A549 (cell line): ENCODE measurements around the gene SCRN2. TPM values are rescaled to one million over a fixed set of nuclear protein-coding genes. Genes with fewer than 3 reads are reported as not detected.
A peak's percentile ranks its signal among the peaks of the same experiment; 100 is the strongest.

Experiments
- ATAC-seq, 2 experiments: fragments of 200-7000 bp in 1 of 2; fragments of >200 bp in 1 of 2; cut with Nextera tagmentation in 1 of 2; cut with Tn5 transposase in 1 of 2; 3 replicates each; pipeline versions ENCODE4 v1.8.0 to v1.9.1; 2018 to 2020; ENCODE audit warnings: mild to moderate bottlenecking in 1 of 2, moderate library complexity in 1 of 2
- CTCF ChIA-PET: fragments of 300-600 bp; sonication (Branson Sonifier 250); formaldehyde crosslinking; extraction: SDS; loops from one replicate; lab custom pipeline; 2021; ENCODE audit warnings: antibody characterized with exemption, inconsistent platforms; lab: Yijun Ruan, JAX
- POLR2A ChIA-PET: fragments of 350-600 bp; formaldehyde crosslinking; extraction: SDS; loops from one replicate; lab custom pipeline; 2021; ENCODE audit warnings: antibody characterized with exemption, inconsistent platforms; lab: Yijun Ruan, JAX
- DNase-seq, 2 experiments: peaks; one replicate each; pipeline versions ENCODE4 v3.0.0 to v3.0.0-alpha.2; 2011 to 2016; ENCODE audit warnings: low read depth in 1 of 2, low spot score in 1 of 2
- FAIRE-seq: peaks from 2 replicates; lab custom pipeline; 2011; peaks lifted over from hg19 to GRCh38; lab: Jason Lieb, UNC
- H3K27ac ChIP-seq, 2 experiments: fragments of >200 bp; sonication (Bioruptor Twin); formaldehyde crosslinking; 3 replicates each; pipeline ENCODE4 v1.5.1; 2016 to 2017
- H3K4me1 ChIP-seq: fragments of >200 bp; sonication (Bioruptor Twin); formaldehyde crosslinking; 3 replicates; pipeline ENCODE4 v1.6.1; 2016
- H3K4me2 ChIP-seq: fragments of >200 bp; sonication (Bioruptor Twin); formaldehyde crosslinking; 3 replicates; pipeline ENCODE4 v1.6.1; 2016
- H3K4me3 ChIP-seq: fragments of >200 bp; sonication (Bioruptor Twin); formaldehyde crosslinking; 3 replicates; pipeline ENCODE4 v1.5.1; 2016
- H3K9me3 ChIP-seq: fragments of >200 bp; sonication (Bioruptor Twin); formaldehyde crosslinking; 3 replicates; pipeline ENCODE4 v1.6.1; 2016
- CEBPB ChIP-seq, 2 experiments: fragments of >200 bp in 1 of 2; sonication (Bioruptor Twin) in 1 of 2; formaldehyde crosslinking in 1 of 2; IDR thresholded peaks; 2 replicates each; pipeline ENCODE4 v1.6.1; 2012 to 2016
- CTCF ChIP-seq: fragments of >200 bp; sonication (Bioruptor Twin); formaldehyde crosslinking; IDR thresholded peaks from 3 replicates; pipeline ENCODE4 v1.5.1; 2016
- EHF ChIP-seq: fragments of 250-450 bp; sonication (Bioruptor Pico); IDR thresholded peaks from 2 replicates; pipeline ENCODE4 v1.5.0; 2020; ENCODE audit warnings: mild to moderate bottlenecking
- EP300 ChIP-seq, 2 experiments: fragments of >200 bp; sonication (Bioruptor Twin); formaldehyde crosslinking; IDR thresholded peaks; 2 replicates in 1 of 2; 3 replicates in 1 of 2; pipeline ENCODE4 v1.6.1; 2016 to 2017
- FOSL2 ChIP-seq, 2 experiments: fragments of 450-650 bp in 1 of 2; fragments of >200 bp in 1 of 2; sonication (Bioruptor Twin) in 1 of 2; formaldehyde crosslinking; IDR thresholded peaks; 2 replicates each; pipeline versions ENCODE4 v1.5.0 to v1.6.1; 2016 to 2020; ENCODE audit warnings: mild to moderate bottlenecking in 1 of 2, moderate library complexity in 1 of 2
- HOXA7 ChIP-seq: fragments of 250-450 bp; sonication (Bioruptor Pico); IDR thresholded peaks from 2 replicates; pipeline ENCODE4 v1.5.0; 2020; ENCODE audit warnings: mild to moderate bottlenecking, moderate library complexity
- MAFK ChIP-seq: fragments of 450-650 bp; IDR thresholded peaks from 2 replicates; pipeline ENCODE4 v1.6.1; 2014; ENCODE audit not compliant: partially characterized antibody
- PHF8 ChIP-seq: fragments of 200-600 bp; sonication (generic); IDR thresholded peaks from 2 replicates; pipeline ENCODE4 v1.6.1; 2016; ENCODE audit warnings: low read depth, mild to moderate bottlenecking, antibody characterized with exemption, moderate library complexity, borderline replicate concordance
- RCOR1 ChIP-seq: fragments of 150-350 bp; IDR thresholded peaks from 2 replicates; pipeline ENCODE4 v1.6.1; 2014; ENCODE audit warnings: antibody characterized with exemption, low read length, low read depth
- SREBF2 ChIP-seq: fragments of 450-650 bp; IDR thresholded peaks from 2 replicates; pipeline ENCODE4 v1.6.1; 2014; ENCODE audit warnings: mild to moderate bottlenecking, moderate library complexity
- ZNF302 ChIP-seq: fragments of 250-450 bp; sonication (Bioruptor Pico); IDR thresholded peaks from 2 replicates; pipeline ENCODE4 v1.9.0; 2021; ENCODE audit warnings: inconsistent platforms, mild to moderate bottlenecking, moderate library complexity
- ZSCAN20 ChIP-seq: fragments of 250-450 bp; sonication (Bioruptor Pico); IDR thresholded peaks from 2 replicates; pipeline ENCODE4 v1.8.0; 2022; ENCODE audit warnings: mild to moderate bottlenecking, moderate library complexity
- WGBS: methylation state at CpG from one replicate; pipeline ENCODE4 v1.1.6; 2017; ENCODE audit errors: missing lambda C conversion rate; 5-methylcytosine and 5-hydroxymethylcytosine counted together
- polyA plus RNA-seq, 4 experiments: library from polyadenylated mRNA; depleted of rRNA in 3 of 4; stranded (reverse); fragments of >200 nt; fragmentation: RNase III in 1 of 4; extraction: RNeasy Plus Mini Kit Qiagen cat#74134 plus additional on column Dnase treatment in 1 of 4; gene quantifications; 2 replicates in 3 of 4; 3 replicates in 1 of 4; pipeline ENCODE4 v1.2.3, GENCODE V29; 2011 to 2017
- TF ChIP-seq, protein P1 (sequence below): fragments of 450-650 bp; IDR thresholded peaks from 2 replicates; pipeline ENCODE4 v1.6.1; 2014; ENCODE audit warnings: antibody characterized with exemption
- TF ChIP-seq, protein P2 (sequence below): fragments of 150-350 bp; IDR thresholded peaks from 2 replicates; pipeline ENCODE4 v1.6.1; 2014; ENCODE audit warnings: low read depth, mild to moderate bottlenecking, low read length

Gene SCRN2
- polyA plus RNA-seq, 2 of the 4 experiments (the other 2 are of a cell fraction), result 25.8 to 43.7 TPM

DNA sequence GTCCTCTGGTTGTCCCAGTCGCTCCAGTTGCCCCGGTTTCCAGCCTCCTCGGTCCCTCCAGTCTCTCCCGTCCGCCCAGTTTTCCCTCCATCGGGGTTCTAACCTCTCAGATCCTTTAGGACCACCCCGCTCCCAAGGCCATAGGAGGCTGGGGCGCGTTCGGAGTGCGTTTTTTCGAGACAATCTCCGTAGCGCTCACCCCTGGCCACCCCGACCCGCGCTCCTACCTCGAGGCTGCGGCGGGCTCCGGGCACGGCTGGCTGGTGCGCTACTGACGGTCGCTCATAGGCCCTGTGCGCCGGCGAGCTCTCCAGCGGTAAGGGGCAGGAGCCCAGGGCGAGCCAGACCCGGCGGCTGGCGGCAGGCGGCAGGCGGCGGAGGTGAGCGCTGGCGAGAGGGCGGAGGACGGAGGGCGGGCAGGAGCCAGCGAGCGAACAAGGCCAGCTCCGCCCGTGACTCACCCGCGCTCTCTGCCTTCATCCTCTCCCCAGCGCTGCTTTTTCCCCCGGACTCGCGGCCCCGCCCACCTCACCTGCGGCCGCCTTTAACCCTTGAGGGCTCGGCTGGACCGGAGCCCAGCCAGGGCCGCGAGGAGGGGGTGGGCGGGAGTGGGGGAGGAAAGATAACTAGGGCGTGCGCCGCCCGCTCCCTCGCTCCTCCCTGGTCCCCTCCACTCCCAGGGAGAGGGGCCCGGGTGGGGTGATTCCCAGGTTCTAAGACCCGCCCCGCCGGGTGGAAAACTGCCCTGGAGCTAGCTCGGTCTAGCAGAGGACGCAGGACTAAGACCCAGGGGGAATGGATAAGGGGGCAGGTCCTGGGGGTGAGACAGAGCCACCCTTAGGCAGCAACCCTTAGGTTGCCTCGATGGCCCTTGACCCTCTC, 9.9 kb upstream of the SCRN2 start, which contains the start of gene SP6 (continued):
- TF ChIP-seq, protein P1, sequence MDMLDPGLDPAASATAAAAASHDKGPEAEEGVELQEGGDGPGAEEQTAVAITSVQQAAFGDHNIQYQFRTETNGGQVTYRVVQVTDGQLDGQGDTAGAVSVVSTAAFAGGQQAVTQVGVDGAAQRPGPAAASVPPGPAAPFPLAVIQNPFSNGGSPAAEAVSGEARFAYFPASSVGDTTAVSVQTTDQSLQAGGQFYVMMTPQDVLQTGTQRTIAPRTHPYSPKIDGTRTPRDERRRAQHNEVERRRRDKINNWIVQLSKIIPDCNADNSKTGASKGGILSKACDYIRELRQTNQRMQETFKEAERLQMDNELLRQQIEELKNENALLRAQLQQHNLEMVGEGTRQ, result no peak

DNA sequence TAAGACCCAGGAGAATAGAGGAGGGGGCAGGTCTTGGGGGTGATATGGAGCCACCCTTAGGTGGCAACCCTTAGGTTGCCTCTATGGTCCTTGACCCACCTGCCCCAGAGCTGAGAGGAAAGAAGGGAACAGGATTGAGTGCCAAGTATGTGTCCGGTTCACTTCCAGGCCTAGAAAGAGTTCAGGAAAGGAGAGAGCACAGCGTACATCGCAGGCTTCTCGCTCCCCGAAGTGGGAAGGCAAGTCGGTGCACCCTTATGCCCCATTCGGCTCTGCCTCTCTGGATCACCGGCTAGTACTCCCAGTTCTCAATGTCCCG, 9.3 kb upstream of the SCRN2 start:
- peak overlapping the region; percentile 93 for H3K4me2 ChIP-seq
- TF ChIP-seq MAFK (no peak), FOSL2 (IDR thresholded peaks at IDR 0.05) (no peak), FOSL2 (CRISPR knock-in tag; IDR thresholded peaks at IDR 0.05) (no peak), SREBF2 (no peak), RCOR1 (no peak), PHF8 (no peak), CEBPB (IDR thresholded peaks at IDR 0.05) (no peak), CTCF (no peak), EHF (CRISPR knock-in tag) (no peak), ZSCAN20 (no peak)
- TF ChIP-seq, protein P1, result no peak
- TF ChIP-seq, protein P2, sequence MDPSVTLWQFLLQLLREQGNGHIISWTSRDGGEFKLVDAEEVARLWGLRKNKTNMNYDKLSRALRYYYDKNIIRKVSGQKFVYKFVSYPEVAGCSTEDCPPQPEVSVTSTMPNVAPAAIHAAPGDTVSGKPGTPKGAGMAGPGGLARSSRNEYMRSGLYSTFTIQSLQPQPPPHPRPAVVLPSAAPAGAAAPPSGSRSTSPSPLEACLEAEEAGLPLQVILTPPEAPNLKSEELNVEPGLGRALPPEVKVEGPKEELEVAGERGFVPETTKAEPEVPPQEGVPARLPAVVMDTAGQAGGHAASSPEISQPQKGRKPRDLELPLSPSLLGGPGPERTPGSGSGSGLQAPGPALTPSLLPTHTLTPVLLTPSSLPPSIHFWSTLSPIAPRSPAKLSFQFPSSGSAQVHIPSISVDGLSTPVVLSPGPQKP, result no peak
- peak overlapping the region; percentile 74 to 91 for H3K27ac ChIP-seq
- CTCF ChIA-PET, result interaction anchor here (0.7 to 36.3 kb wide), 10 partner anchors 5 to 168 kb away, joined by 3 to 1860 read pairs (median 119); partner anchors contain the start of genes CDK5RAP3, LRRC46, MRPL10 and SCRN2
- POLR2A ChIA-PET, result interaction anchor here (0.5 to 3.6 kb wide), 6 partner anchors 9 to 204 kb away, joined by 3 to 18 read pairs (median 4); partner anchors contain the start of genes LRRC46, MRPL10, PNPO and SCRN2
- H3K4me3 ChIP-seq, result peak overlapping the region; percentile 50
- FAIRE-seq (no peak), DNase-seq (no peak), ATAC-seq (no peak; a peak in 1 of 6 replicates)
- peaks cover 16% of the 10 kb centered on the region for H3K4me1 ChIP-seq
- 81% methylated on average over 9 of the region's 9 CpGs for WGBS
- no peaks in the 10 kb centered on the region for H3K9me3 ChIP-seq

- TF ChIP-seq EP300 (IDR thresholded peaks at IDR 0.05) (no peak), ZNF302 (CRISPR knock-in tag) (no peak), HOXA7 (CRISPR knock-in tag) (no peak), SREBF2 (no peak)
- TF ChIP-seq, all 56 proteins: peak for 0
- DNase-seq (no peak), ATAC-seq (no peak), FAIRE-seq (no peak)
- no peak overlapping the region for H3K4me3 ChIP-seq
- no peak overlapping the region for H3K27ac ChIP-seq
- H3K9me3 ChIP-seq, result no peaks in the 10 kb centered on the region
- WGBS, result 91% methylated on average over 18 of the region's 23 CpGs
- POLR2A ChIA-PET, result interaction anchor here (1.1 kb wide), 1 partner anchor 47 kb away, joined by 3 read pairs; no protein-coding TSS in a partner anchor
- H3K4me2 ChIP-seq, result no peak overlapping the region
- CTCF ChIA-PET, result interaction anchor here (0.6 to 36.3 kb wide), 15 partner anchors 3 to 1142 kb away, joined by 3 to 1860 read pairs (median 9); partner anchors contain the start of genes LRRC46, MRPL10, OSBPL7 and SCRN2
- H3K4me1 ChIP-seq, result peaks cover 22% of the 10 kb centered on the region
Observed at GRCh38 chr17:47848198-47848513, 7.1 kb upstream of the SCRN2 start.
